Epithelial cell of esophagus (primary cell): ENCODE measurements around the gene BDH1.
"Not testable (repeated sequence)": the region's sequence is repeated elsewhere in the genome, so short reads cannot be mapped to it uniquely, and the experiment has no call there.

Experiments used
- DNase-seq: peaks from one replicate; pipeline ENCODE4 v3.0.0; 2010; ENCODE audit warnings: low read depth
- H3K4me3 ChIP-seq: 2 replicates; pipeline ENCODE4 v1.5.1; 2011; ENCODE audit warnings: mild to moderate bottlenecking, low read length, control low read depth
- CTCF ChIP-seq: IDR thresholded peaks from 2 replicates; pipeline ENCODE4 v1.5.1; 2011; ENCODE audit warnings: low read depth, mild to moderate bottlenecking, low read length, control low read depth, inconsistent platforms; ENCODE audit not compliant: insufficient read depth; ENCODE audit errors: missing control alignments

The BDH1 gene

DNA sequence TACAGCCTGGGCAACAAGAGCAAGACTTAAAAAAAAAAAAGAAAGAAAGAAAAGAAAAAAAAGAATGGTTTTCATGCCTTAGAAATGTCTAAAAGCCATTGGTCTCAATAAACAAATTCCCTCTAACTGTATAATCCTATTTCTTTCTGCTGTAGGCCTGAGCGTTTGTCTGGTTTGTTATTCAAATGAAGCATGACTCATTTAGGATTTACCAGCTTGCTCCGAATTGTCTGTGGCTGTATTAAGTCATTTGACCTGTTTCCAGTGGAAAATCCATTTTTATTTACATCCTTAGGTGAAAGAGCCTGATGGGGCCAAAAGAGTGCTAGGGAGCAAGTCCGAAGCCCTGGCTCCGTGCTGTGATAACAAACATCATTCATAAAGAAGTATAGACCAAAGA lies 73.8 kb downstream of the BDH1 start:
- H3K4me3 ChIP-seq = no peak overlapping the region
- DNase-seq = peak; percentile 71
- TF ChIP-seq CTCF = no peak

DNA sequence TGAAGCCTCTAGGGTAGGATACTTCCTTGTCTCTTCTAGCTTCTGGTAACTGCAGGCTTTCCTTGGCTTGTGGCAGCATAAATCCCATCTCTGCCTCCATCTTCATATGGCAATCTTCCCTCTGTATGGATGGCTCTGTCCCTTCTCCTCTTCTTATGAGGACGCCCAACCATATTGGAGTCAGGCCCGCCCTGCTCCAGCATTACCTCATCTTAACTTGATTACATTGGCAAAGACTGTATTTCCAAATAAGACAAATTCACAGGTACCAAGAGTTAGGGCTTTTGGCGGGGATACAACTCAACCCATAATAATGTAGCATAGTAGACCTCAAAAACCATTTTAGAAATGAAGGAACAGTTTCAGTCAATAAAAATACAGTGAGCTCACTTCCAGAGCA lies 75.4 kb downstream of the BDH1 start:
- no peak for TF ChIP-seq CTCF
- no peak for DNase-seq
- H3K4me3 ChIP-seq = no peak overlapping the region

DNA sequence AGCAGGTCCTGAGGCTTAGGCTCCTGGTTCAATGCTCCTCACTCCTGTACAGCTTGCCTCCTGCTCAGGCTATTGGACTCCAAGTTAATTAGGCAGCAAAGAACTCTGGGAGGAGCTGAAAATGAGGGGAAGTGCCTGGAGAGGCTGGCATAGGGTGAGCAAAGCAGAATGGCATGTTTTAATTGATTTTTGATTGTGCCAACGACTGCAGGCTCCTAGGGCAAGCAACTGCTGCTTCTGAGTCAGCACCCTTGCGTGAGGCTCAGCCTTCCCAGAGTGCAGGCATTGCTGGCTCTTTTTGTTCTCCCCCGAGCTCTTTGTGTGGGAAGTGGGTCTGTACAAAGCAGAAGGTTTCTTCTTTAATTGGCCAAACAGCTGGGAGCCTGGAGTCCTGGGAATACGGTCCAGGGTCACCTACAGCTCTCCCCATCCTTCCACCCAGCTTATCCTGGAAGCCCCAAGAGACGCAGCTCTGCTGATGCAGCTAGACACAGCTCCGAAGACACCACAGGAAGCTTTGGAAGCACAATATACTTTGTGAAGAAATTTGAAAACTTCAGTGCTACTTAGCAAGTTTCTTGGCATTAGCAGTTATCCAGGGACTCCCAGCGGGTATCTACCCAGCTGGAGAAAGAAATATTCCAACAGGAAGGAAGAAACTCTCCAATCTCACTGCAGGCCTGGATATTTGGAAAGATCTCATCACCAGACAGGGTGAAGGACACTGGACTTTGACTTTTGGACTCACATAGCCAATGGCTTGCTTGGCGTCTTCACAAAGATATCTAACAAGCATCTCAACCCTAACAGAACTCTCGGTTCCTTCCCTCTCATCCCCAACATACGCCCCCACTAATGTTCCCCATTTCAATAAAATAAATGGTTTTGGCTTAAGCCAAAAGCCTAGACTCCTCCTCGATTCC lies 76.8 kb downstream of the BDH1 start:
- TF ChIP-seq CTCF = no peak
- DNase-seq = peak; percentile 80
- no peak overlapping the region for H3K4me3 ChIP-seq

DNA sequence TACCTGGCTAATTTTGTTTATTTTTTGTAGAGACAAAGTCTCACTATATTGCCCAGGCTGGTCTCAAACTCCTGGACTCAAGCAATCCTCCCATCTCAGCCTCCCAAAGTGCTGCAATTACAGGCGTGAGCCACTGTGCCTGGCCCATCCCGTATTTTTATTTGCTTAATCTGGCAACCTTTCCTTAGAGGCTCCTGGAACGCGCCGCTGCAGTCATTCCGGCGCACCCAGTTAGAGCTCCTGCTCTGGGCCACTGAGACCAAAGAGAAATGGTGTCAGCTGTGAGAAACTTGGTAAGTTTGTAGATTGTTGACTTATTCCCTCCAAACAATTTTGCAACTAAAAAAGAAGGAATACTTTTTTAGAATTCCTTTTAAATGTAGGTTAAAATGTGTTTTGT lies 78.0 kb downstream of the BDH1 start:
- DNase-seq, H3K4me3 ChIP-seq: not testable (repeated sequence)

DNA sequence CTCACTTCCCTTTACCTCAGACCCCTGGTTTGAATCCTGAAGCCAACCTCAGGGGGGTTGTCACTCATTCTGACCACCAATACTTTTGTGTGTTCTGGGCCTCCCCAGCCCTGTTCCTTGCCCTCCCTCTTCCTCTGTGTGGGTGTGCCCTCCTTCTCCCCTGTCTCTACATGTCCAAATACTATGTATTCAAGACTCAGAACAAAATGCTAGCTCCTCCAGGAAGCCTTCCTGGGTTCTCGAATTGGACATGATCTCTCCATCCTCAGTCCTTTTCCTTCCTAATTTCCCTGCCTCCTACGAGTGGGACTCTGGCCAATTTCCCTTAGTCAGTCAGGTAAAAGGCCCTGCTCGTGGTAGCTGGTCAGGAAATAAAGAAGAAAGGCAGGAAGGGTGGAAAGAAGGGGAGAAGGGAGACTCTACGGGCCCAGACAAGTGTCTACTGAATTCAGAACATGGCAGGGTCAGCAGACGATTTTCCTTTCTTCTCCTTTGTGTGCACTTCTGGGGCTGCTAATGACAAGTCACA lies 79.7 kb downstream of the BDH1 start:
- TF ChIP-seq CTCF = no peak
- H3K4me3 ChIP-seq = no peak overlapping the region
- peak; percentile 44 for DNase-seq

DNA sequence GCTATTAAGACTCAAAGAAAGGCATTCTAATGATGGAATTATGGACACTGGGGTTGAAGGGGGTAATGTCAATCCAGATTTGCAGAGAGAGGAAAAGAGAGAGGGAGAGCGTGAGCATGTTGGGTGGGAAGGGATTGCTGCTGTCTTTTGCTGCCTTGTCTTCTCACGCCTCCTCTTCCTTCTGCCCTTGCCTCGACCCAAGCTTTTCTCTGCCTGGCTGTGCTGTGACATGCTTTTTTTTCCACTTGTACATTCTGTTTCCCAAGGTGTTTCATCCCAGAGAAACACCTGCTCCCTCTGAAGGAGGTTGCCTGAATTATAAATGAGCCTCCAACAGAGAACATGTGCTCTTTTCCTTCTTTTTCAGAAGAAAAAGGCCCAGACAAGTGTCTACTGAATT lies 80.3 kb downstream of the BDH1 start:
- no peak for DNase-seq
- no peak for TF ChIP-seq CTCF
- H3K4me3 ChIP-seq = no peak overlapping the region

DNA sequence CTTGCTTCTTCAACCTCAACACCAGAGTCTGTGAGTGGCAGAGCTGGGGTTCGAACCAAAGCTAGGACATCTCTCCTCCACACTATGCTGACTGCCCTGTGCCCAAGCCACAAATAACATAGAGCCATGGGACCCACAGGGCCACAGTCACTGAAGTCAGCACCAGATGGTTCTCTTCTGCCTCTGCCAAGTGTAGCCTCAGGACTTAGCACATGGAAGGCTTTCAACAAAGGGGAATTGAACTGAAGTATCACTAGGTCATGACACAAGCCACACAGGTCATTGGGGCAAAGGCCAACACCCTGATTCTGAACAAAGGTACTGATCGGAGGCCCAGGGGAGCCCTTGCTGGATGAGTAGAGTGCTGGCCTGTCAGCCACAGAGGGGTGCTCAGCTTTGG lies 83.6 kb downstream of the BDH1 start:
- DNase-seq = no peak
- no peak overlapping the region for H3K4me3 ChIP-seq
- TF ChIP-seq CTCF = no peak
